Liver (tissue), 9 donors: ENCODE measurements around the gene CACFD1. TPM values are rescaled to one million over a fixed set of nuclear protein-coding genes. Genes with fewer than 3 reads are reported as not detected.

Experiments
- DNase-seq: peaks from one replicate; pipeline ENCODE4 v3.0.0-alpha.2; 2017; ENCODE audit warnings: low spot score
- H3K27ac ChIP-seq, 2 donors: one replicate each; pipeline ENCODE4 v1.7.0; 2013; ENCODE audit warnings: inconsistent platforms in 2 of 2, low read length in 2 of 2, control low read depth in 1 of 2, low read depth in 1 of 2, mild to moderate bottlenecking in 1 of 2
- H3K27me3 ChIP-seq, 4 donors: one replicate each; pipeline versions ENCODE4 v1.6.1 to v1.7.0; 2013; ENCODE audit warnings: low read length in 3 of 4, inconsistent platforms in 1 of 4, mild to moderate bottlenecking in 1 of 4, moderate library complexity in 1 of 4; ENCODE audit not compliant: control insufficient read depth in 4 of 4, insufficient read depth in 4 of 4
- H3K36me3 ChIP-seq, 4 donors: one replicate each; pipeline versions ENCODE4 v1.6.1 to v1.7.0; 2013; ENCODE audit warnings: low read length in 3 of 4, mild to moderate bottlenecking in 3 of 4, low read depth in 1 of 4, moderate library complexity in 1 of 4; ENCODE audit not compliant: control insufficient read depth in 4 of 4, insufficient read depth in 3 of 4
- H3K4me1 ChIP-seq, 4 donors: one replicate each; pipeline versions ENCODE4 v1.6.1 to v1.7.0; 2013; ENCODE audit warnings: low read length in 3 of 4, mild to moderate bottlenecking in 3 of 4, moderate library complexity in 1 of 4; ENCODE audit not compliant: control insufficient read depth in 4 of 4, insufficient read depth in 4 of 4
- H3K4me3 ChIP-seq, 3 donors: one replicate each; pipeline versions ENCODE4 v1.6.1 to v1.7.0; 2013; ENCODE audit warnings: low read length in 3 of 3, control low read depth in 1 of 3, low read depth in 1 of 3, mild to moderate bottlenecking in 1 of 3
- H3K9ac ChIP-seq, 2 donors: one replicate each; pipeline ENCODE4 v1.7.0; 2013; ENCODE audit warnings: low read length in 2 of 2, mild to moderate bottlenecking in 2 of 2, moderate library complexity in 2 of 2, control low read depth in 1 of 2, low read depth in 1 of 2
- H3K9me3 ChIP-seq, 4 donors: one replicate each; pipeline versions ENCODE4 v1.6.1 to v1.7.0; 2013; ENCODE audit warnings: low read length in 3 of 4; ENCODE audit not compliant: control insufficient read depth in 4 of 4
- CTCF ChIP-seq: fragments of 150-350 bp; IDR thresholded peaks from 2 replicates; pipeline ENCODE4 v1.5.1; 2017; ENCODE audit warnings: improper control_type of control experiment, low read depth, low read length; ENCODE audit not compliant: missing input control
- EGR1 ChIP-seq, 2 donors: IDR thresholded peaks; 2 replicates each; pipeline ENCODE4 v1.6.1; 2016 to 2018; ENCODE audit warnings: antibody characterized with exemption in 2 of 2, low read depth in 2 of 2
- FOXA1 ChIP-seq: IDR thresholded peaks from 2 replicates; pipeline ENCODE4 v1.6.1; 2016; ENCODE audit warnings: antibody characterized with exemption
- FOXA2 ChIP-seq: IDR thresholded peaks from 2 replicates; pipeline ENCODE4 v1.6.1; 2016; ENCODE audit warnings: antibody characterized with exemption
- GABPA ChIP-seq, 2 donors: IDR thresholded peaks in 1 of 2; conservative IDR thresholded peaks in 1 of 2; 2 replicates each; pipeline ENCODE4 v1.6.1; 2016; ENCODE audit warnings: antibody characterized with exemption in 2 of 2, mild to moderate bottlenecking in 1 of 2, moderate library complexity in 1 of 2
- HNF4A ChIP-seq, 2 donors: conservative IDR thresholded peaks; 2 replicates each; pipeline ENCODE4 v1.6.1; 2016; ENCODE audit warnings: antibody characterized with exemption in 2 of 2, mild to moderate bottlenecking in 2 of 2
- JUND ChIP-seq, 2 donors: IDR thresholded peaks; 2 replicates each; pipeline ENCODE4 v1.6.1; 2016; ENCODE audit warnings: antibody characterized with exemption in 2 of 2
- NR2F2 ChIP-seq: IDR thresholded peaks from 2 replicates; pipeline ENCODE4 v1.6.1; 2016; ENCODE audit warnings: antibody characterized with exemption
- RAD21 ChIP-seq, 2 donors: IDR thresholded peaks; 2 replicates each; pipeline ENCODE4 v1.6.1; 2016; ENCODE audit warnings: antibody characterized with exemption in 2 of 2, mild to moderate bottlenecking in 2 of 2
- RXRA ChIP-seq, 2 donors: IDR thresholded peaks; 2 replicates each; pipeline ENCODE4 v1.6.1; 2017 to 2018; ENCODE audit warnings: antibody characterized with exemption in 2 of 2, mild to moderate bottlenecking in 1 of 2
- SP1 ChIP-seq: IDR thresholded peaks from 2 replicates; pipeline ENCODE4 v1.6.1; 2018; ENCODE audit warnings: antibody characterized with exemption, mild to moderate bottlenecking
- TAF1 ChIP-seq: conservative IDR thresholded peaks from 2 replicates; pipeline ENCODE4 v1.6.1; 2016; ENCODE audit warnings: antibody characterized with exemption, mild to moderate bottlenecking
- YY1 ChIP-seq: IDR thresholded peaks from 2 replicates; pipeline ENCODE4 v1.6.1; 2016; ENCODE audit warnings: antibody characterized with exemption, mild to moderate bottlenecking
- ZBTB33 ChIP-seq: IDR thresholded peaks from 2 replicates; pipeline ENCODE4 v1.6.1; 2016; ENCODE audit warnings: antibody characterized with exemption
- WGBS: extraction: QIAGEN DNeasy Blood & Tissue Kit; methylation state at CpG from one replicate; pipeline ENCODE4 v1.1.7; 2013; 5-methylcytosine and 5-hydroxymethylcytosine counted together
- polyA plus RNA-seq, 2 donors: library from polyadenylated mRNA; stranded (reverse) in 1 of 2; unstranded in 1 of 2; fragments of 200-250 nt in 1 of 2; fragments of >200 nt in 1 of 2; fragmentation: Nextera tagmentation in 1 of 2; extraction: Ambion mirVana in 1 of 2; gene quantifications; one replicate each; pipeline versions ENCODE4 v1.2.1 to v1.2.3, GENCODE V29; 2013 to 2015
- total RNA-seq, 2 donors: library from RNA; depleted of rRNA; stranded (reverse); fragments of >200 nt; gene quantifications; one replicate each; pipeline ENCODE4 v1.2.3, GENCODE V29; 2014
- TF ChIP-seq, protein P1 (sequence below): IDR thresholded peaks from 2 replicates; pipeline ENCODE4 v1.6.1; 2016; ENCODE audit warnings: antibody characterized with exemption
- TF ChIP-seq, protein P2 (sequence below): IDR thresholded peaks from 2 replicates; pipeline ENCODE4 v1.6.1; 2016; ENCODE audit warnings: antibody characterized with exemption, mild to moderate bottlenecking
- donor health status: healthy.
- donor health status: healthy.
- donor health status: healthy.
- donor health status: healthy.
- donor health status: healthy.

Gene CACFD1
- total and polyA plus RNA-seq, 4 donors, result 10.1 to 34.5 (median 26.4) TPM

DNA sequence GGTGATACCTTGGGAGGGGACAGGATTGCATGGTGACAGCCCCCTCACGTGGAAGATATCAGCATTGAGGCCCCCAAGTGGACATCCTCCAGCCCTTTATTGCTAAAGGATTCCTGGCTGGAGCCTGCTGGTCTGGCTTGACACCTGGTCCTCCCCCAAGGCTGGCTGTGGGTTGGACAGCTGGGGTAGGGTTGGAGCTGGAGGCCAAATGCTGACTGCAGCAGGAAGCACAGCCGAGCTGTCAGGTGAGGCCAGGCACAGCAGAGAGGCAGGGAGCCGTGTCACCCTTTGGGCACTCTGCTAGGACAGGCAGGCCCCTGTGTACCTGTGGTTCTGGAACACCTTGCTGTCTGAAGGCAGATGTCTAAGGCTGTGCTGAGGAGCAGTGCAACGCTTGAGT, 2.2 kb downstream of the CACFD1 start:
- Histone ChIP-seq H3K4me3 (no peak overlapping the region), H3K9ac (no peak overlapping the region), H3K27ac (no peak overlapping the region), H3K27me3 (no peaks in the 10 kb centered on the region), H3K36me3 (peaks cover 2 to 12% (median 9%) of the 10 kb centered on the region in 4 donors), H3K4me1 (peaks cover 7 to 29% (median 21%) of the 10 kb centered on the region in 4 donors), H3K9me3 (no peaks in the 10 kb centered on the region)
- 44% methylated on average over 4 of the region's 4 CpGs for WGBS
- TF ChIP-seq SP1 (no peak), RXRA (IDR thresholded peaks at IDR 0.05) (no peak), FOXA2 (no peak), JUND (IDR thresholded peaks at IDR 0.05) (no peak), HNF4A (conservative IDR thresholded peaks at IDR 0.05) (no peak), NR2F2 (no peak), YY1 (no peak), ZBTB33 (no peak), TAF1 (no peak), FOXA1 (no peak), EGR1 (IDR thresholded peaks at IDR 0.05; ENCODE audit: low read depth in 2 of 2) (no peak)
- TF ChIP-seq, protein P1, sequence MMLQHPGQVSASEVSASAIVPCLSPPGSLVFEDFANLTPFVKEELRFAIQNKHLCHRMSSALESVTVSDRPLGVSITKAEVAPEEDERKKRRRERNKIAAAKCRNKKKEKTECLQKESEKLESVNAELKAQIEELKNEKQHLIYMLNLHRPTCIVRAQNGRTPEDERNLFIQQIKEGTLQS, result no peak
- TF ChIP-seq, protein P2, sequence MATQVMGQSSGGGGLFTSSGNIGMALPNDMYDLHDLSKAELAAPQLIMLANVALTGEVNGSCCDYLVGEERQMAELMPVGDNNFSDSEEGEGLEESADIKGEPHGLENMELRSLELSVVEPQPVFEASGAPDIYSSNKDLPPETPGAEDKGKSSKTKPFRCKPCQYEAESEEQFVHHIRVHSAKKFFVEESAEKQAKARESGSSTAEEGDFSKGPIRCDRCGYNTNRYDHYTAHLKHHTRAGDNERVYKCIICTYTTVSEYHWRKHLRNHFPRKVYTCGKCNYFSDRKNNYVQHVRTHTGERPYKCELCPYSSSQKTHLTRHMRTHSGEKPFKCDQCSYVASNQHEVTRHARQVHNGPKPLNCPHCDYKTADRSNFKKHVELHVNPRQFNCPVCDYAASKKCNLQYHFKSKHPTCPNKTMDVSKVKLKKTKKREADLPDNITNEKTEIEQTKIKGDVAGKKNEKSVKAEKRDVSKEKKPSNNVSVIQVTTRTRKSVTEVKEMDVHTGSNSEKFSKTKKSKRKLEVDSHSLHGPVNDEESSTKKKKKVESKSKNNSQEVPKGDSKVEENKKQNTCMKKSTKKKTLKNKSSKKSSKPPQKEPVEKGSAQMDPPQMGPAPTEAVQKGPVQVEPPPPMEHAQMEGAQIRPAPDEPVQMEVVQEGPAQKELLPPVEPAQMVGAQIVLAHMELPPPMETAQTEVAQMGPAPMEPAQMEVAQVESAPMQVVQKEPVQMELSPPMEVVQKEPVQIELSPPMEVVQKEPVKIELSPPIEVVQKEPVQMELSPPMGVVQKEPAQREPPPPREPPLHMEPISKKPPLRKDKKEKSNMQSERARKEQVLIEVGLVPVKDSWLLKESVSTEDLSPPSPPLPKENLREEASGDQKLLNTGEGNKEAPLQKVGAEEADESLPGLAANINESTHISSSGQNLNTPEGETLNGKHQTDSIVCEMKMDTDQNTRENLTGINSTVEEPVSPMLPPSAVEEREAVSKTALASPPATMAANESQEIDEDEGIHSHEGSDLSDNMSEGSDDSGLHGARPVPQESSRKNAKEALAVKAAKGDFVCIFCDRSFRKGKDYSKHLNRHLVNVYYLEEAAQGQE, result no peak
- no peak for DNase-seq

- no peak overlapping the region for H3K27ac ChIP-seq
- no peak overlapping the region for H3K4me3 ChIP-seq
- peaks cover 7 to 29% (median 21%) of the 10 kb centered on the region in 4 donors for H3K4me1 ChIP-seq
- DNase-seq, result no peak
- H3K36me3 ChIP-seq, result peaks cover 2 to 14% (median 12%) of the 10 kb centered on the region in 4 donors
- H3K27me3 ChIP-seq, result no peaks in the 10 kb centered on the region
- H3K9ac ChIP-seq, result no peak overlapping the region
- 93% methylated on average over 22 of the region's 22 CpGs for WGBS
- no peaks in the 10 kb centered on the region for H3K9me3 ChIP-seq
- TF ChIP-seq FOXA1, result no peak
- TF ChIP-seq CTCF, result no peak
- TF ChIP-seq JUND (IDR thresholded peaks at IDR 0.05), result no peak
- TF ChIP-seq, protein P2, result no peak
- no peak for TF ChIP-seq RAD21 (IDR thresholded peaks at IDR 0.05)
- no peak for TF ChIP-seq TAF1
- no peak for TF ChIP-seq HNF4A (conservative IDR thresholded peaks at IDR 0.05)
- TF ChIP-seq YY1, result no peak
- no peak for TF ChIP-seq NR2F2
- no peak for TF ChIP-seq EGR1 (IDR thresholded peaks at IDR 0.05; ENCODE audit: low read depth in 2 of 2)
- no peak for TF ChIP-seq GABPA (IDR thresholded peaks at IDR 0.05 in 1 of 2, conservative IDR thresholded peaks at IDR 0.05 in 1 of 2)
Observed at GRCh38 chr9:133463234-133463863, 3.6 kb downstream of the CACFD1 start.
